ENCODE results near the gene ZNF638.

The ZNF638 gene

DNA sequence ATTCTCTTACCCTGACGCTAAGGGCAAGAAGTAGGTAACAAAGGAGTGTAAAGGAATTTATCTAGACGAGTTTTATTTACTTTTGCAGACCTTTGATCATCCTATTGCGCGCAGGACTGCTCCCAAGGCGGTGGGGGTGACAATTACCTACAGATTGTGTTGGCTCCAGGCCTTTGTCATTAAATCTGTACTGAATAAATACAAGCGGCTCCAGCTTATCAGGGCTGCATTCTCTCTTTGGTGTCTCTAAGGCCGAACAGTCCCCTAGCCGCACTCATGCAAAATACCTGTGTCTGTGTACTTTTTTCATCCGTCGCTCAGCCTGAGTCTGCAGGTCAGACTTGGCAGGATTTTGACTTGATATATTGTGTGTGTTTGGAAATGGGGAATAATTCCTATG is 63.9 kb downstream of the ZNF638 start:
- Histone ChIP-seq H3F3A (ENCODE audit: insufficient read depth, low read length) (no peaks in the 10 kb centered on the region), H3K9me3 (ENCODE audit: low read length) (no peaks in the 10 kb centered on the region), H3K36me3 (ENCODE audit: insufficient read depth, low read length) (peaks cover 80% of the 10 kb centered on the region), H3K79me2 (ENCODE audit: insufficient read depth, low read length) (no peaks in the 10 kb centered on the region), H3K4me3 (ENCODE audit: low read depth, low read length, poor library complexity, severe bottlenecking) (no peak overlapping the region), H3K4me1 (ENCODE audit: insufficient read depth, low read length, severe bottlenecking) (no peaks in the 10 kb centered on the region), H2AFZ (ENCODE audit: low read length) (no peak overlapping the region), H3K27ac (ENCODE audit: low read depth, low read length, poor library complexity, severe bottlenecking) (no peak overlapping the region), H3K9ac (ENCODE audit: low read length) (no peak overlapping the region), H3K9me2 (ENCODE audit: low read depth, low read length) (no peaks in the 10 kb centered on the region), H3K4me2 (ENCODE audit: low read length) (no peak overlapping the region), H4K20me1 (ENCODE audit: insufficient read depth, low read length) (no peaks in the 10 kb centered on the region), H3K27me3 (ENCODE audit: insufficient read depth, low read length) (no peaks in the 10 kb centered on the region)
- TF ChIP-seq EZH2 (IDR thresholded peaks at IDR 0.05; ENCODE audit: borderline replicate concordance, low read length) = no peak
- TF ChIP-seq, protein P1, sequence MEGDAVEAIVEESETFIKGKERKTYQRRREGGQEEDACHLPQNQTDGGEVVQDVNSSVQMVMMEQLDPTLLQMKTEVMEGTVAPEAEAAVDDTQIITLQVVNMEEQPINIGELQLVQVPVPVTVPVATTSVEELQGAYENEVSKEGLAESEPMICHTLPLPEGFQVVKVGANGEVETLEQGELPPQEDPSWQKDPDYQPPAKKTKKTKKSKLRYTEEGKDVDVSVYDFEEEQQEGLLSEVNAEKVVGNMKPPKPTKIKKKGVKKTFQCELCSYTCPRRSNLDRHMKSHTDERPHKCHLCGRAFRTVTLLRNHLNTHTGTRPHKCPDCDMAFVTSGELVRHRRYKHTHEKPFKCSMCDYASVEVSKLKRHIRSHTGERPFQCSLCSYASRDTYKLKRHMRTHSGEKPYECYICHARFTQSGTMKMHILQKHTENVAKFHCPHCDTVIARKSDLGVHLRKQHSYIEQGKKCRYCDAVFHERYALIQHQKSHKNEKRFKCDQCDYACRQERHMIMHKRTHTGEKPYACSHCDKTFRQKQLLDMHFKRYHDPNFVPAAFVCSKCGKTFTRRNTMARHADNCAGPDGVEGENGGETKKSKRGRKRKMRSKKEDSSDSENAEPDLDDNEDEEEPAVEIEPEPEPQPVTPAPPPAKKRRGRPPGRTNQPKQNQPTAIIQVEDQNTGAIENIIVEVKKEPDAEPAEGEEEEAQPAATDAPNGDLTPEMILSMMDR (IDR thresholded peaks at IDR 0.05; ENCODE audit: low read length) = no peak

DNA sequence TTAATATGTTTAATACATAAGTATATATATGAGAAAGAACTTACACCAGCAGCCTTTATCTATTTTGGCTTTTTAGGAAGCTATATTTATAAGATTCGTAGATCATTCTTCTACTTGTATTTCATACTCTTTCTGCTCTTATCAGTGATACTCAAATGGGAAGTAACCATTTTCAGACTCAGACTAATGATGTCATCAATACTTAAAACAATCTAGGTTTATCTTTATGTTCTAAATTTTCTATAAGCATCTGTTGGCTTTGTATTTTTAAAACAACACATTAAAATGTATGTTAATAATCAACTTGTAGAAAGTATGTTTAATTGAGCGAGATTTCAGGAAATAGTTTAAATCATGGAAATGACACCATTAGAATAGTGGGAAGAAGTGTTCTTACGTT is 70.8 kb downstream of the ZNF638 start:
- no peak overlapping the region for H3K27ac ChIP-seq (ENCODE audit: low read depth, low read length, poor library complexity, severe bottlenecking)
- H3K9me2 ChIP-seq (ENCODE audit: low read depth, low read length) = no peaks in the 10 kb centered on the region
- no peaks in the 10 kb centered on the region for H3K4me1 ChIP-seq (ENCODE audit: insufficient read depth, low read length, severe bottlenecking)
- TF ChIP-seq, protein P1 (IDR thresholded peaks at IDR 0.05; ENCODE audit: low read length) = no peak
- no peak for TF ChIP-seq EZH2 (IDR thresholded peaks at IDR 0.05; ENCODE audit: borderline replicate concordance, low read length)
- H3K36me3 ChIP-seq (ENCODE audit: insufficient read depth, low read length) = peaks cover 83% of the 10 kb centered on the region
- H3K4me3 ChIP-seq (ENCODE audit: low read depth, low read length, poor library complexity, severe bottlenecking) = no peak overlapping the region
- no peaks in the 10 kb centered on the region for H3K9me3 ChIP-seq (ENCODE audit: low read length)
- no peak overlapping the region for H3K9ac ChIP-seq (ENCODE audit: low read length)
- no peaks in the 10 kb centered on the region for H3K79me2 ChIP-seq (ENCODE audit: insufficient read depth, low read length)
- H3K4me2 ChIP-seq (ENCODE audit: low read length) = no peak overlapping the region
- no peaks in the 10 kb centered on the region for H4K20me1 ChIP-seq (ENCODE audit: insufficient read depth, low read length)
- H2AFZ ChIP-seq (ENCODE audit: low read length) = no peak overlapping the region
- no peaks in the 10 kb centered on the region for H3K27me3 ChIP-seq (ENCODE audit: insufficient read depth, low read length)
- no peaks in the 10 kb centered on the region for H3F3A ChIP-seq (ENCODE audit: insufficient read depth, low read length)

DNA sequence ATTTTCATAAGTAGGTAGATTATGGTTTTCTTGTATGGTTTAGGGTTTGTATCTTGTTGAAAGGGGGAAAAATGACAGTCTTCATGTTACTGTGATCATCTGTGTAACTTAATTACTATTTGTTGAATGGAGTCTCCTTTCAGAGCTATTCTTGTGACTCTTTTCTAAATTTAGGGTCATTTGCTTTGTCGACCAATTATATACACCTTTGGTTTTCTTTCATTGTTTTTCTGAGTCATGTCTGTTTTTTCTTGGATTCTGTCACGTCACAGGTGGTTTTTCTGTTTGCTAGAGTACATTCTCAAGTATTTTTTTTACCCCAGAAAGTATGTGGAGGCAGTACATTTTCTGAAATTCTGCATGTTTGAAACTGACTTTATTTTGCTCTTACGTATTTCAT is 78.0 kb downstream of the ZNF638 start:
- no peak overlapping the region for H3K4me2 ChIP-seq (ENCODE audit: low read length)
- no peaks in the 10 kb centered on the region for H3F3A ChIP-seq (ENCODE audit: insufficient read depth, low read length)
- H3K9me3 ChIP-seq (ENCODE audit: low read length) = no peaks in the 10 kb centered on the region
- H3K4me3 ChIP-seq (ENCODE audit: low read depth, low read length, poor library complexity, severe bottlenecking) = no peak overlapping the region
- peaks cover 61% of the 10 kb centered on the region for H3K36me3 ChIP-seq (ENCODE audit: insufficient read depth, low read length)
- no peaks in the 10 kb centered on the region for H3K79me2 ChIP-seq (ENCODE audit: insufficient read depth, low read length)
- H3K4me1 ChIP-seq (ENCODE audit: insufficient read depth, low read length, severe bottlenecking) = no peaks in the 10 kb centered on the region
- H4K20me1 ChIP-seq (ENCODE audit: insufficient read depth, low read length) = no peaks in the 10 kb centered on the region
- TF ChIP-seq, protein P1 (IDR thresholded peaks at IDR 0.05; ENCODE audit: low read length) = no peak
- TF ChIP-seq EZH2 (IDR thresholded peaks at IDR 0.05; ENCODE audit: borderline replicate concordance, low read length) = no peak
- H3K9ac ChIP-seq (ENCODE audit: low read length) = no peak overlapping the region
- no peak overlapping the region for H3K27ac ChIP-seq (ENCODE audit: low read depth, low read length, poor library complexity, severe bottlenecking)
- no peaks in the 10 kb centered on the region for H3K9me2 ChIP-seq (ENCODE audit: low read depth, low read length)
- no peaks in the 10 kb centered on the region for H3K27me3 ChIP-seq (ENCODE audit: insufficient read depth, low read length)
- H2AFZ ChIP-seq (ENCODE audit: low read length) = no peak overlapping the region

Measured in OCI-LY1 (cell line).